Body of pancreas (tissue), 4 donors: ENCODE measurements around the gene ARHGEF3. TPM values are rescaled to one million over a fixed set of nuclear protein-coding genes. Genes with fewer than 3 reads are reported as not detected.

ENCODE experiments used
- ATAC-seq: fragments of 150-250 bp; one replicate; pipeline ENCODE4 v1.9.1; 2016
- DNase-seq, 4 donors: peaks; one replicate each; pipeline ENCODE4 v3.0.0-alpha.2; 2019
- H3K27ac ChIP-seq, 4 donors: fragments of 200-600 bp; sonication (generic); 1 replicate in 3 of 4; 2 replicates in 1 of 4; pipeline versions ENCODE4 v1.5.1 to v1.6.1; 2016 to 2019; ENCODE audit warnings: mild to moderate bottlenecking in 1 of 4, mixed read lengths in 1 of 4, moderate library complexity in 1 of 4
- H3K27me3 ChIP-seq, 2 donors: fragments of 200-600 bp; sonication (generic); one replicate each; pipeline ENCODE4 v1.6.0; 2016; ENCODE audit warnings: mild to moderate bottlenecking in 1 of 2
- H3K36me3 ChIP-seq, 2 donors: fragments of 200-600 bp; sonication (generic); replicated peaks in 1 of 2; 2 replicates each; pipeline ENCODE4 v1.5.1; 2016; ENCODE audit warnings: low read depth in 2 of 2; ENCODE audit not compliant: insufficient read depth in 1 of 2
- H3K4me1 ChIP-seq: fragments of 200-600 bp; sonication (generic); one replicate; pipeline ENCODE4 v1.6.0; 2016
- H3K4me3 ChIP-seq, 2 donors: fragments of 200-600 bp; sonication (generic); 1 replicate in 1 of 2; 2 replicates in 1 of 2; pipeline ENCODE4 v1.5.1; 2016 to 2019
- H3K9me3 ChIP-seq, 3 donors: fragments of 200-600 bp; sonication (generic); 1 replicate in 2 of 3; 2 replicates in 1 of 3; pipeline ENCODE4 v1.5.1; 2016
- POLR2A ChIP-seq, 3 donors: fragments of 450-650 bp; IDR thresholded peaks; one replicate each; pipeline ENCODE4 v1.6.1; 2016; ENCODE audit warnings: antibody characterized with exemption in 3 of 3, mild to moderate bottlenecking in 2 of 3
- WGBS, 2 donors: methylation state at CpG; one replicate each; pipeline ENCODE4 v1.1.5; 2017; 5-methylcytosine and 5-hydroxymethylcytosine counted together
- intact Hi-C: fragments of 100-400 bp; cut with DNase I; formaldehyde crosslinking; loops from one replicate; pipeline ENCODE4 v1.15.1; 2023
- total RNA-seq, 2 donors: library from RNA; depleted of rRNA; stranded (reverse); fragments of >200 nt; gene quantifications; one replicate each; pipeline ENCODE4 v1.1.0, GENCODE V29; 2016
- TF ChIP-seq, protein P1 (sequence below), 7 experiments: fragments of 450-650 bp in 4 of 7; fragments of 200-600 bp in 3 of 7; sonication (generic) in 3 of 7; IDR thresholded peaks; one replicate each; pipeline ENCODE4 v1.5.1; 2016 to 2019; ENCODE audit warnings: antibody characterized with exemption in 7 of 7

ARHGEF3 gene
- total RNA-seq, 2 donors from 2014 or later = 27.4 to 38.7 TPM

DNA sequence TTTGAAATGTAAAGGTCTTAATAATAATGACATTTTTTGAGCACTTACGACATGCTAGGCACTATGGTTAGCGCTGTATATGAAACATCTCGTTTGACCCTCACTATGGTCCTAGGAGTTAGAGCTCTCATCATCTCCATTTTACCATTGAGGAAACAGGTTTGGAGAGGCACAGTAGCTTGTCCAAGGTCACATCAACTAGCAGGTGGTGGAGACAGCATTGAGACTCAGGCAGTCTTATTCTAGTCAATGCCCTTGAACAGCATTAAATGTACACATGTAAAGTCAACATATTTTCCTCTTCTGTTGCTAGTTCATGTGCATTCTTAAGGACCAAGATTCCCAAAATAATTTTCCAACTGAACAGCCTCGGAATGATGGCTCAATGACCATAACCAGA is 4.8 kb downstream of the ARHGEF3 start:
- 49% methylated on average over 4 of the region's 4 CpGs for WGBS, 2 donors
- intact Hi-C loops = no loop called here
- Histone ChIP-seq H3K27ac (peak overlapping the region; percentile 50 to 85 (median 72)), H3K9me3 (no peaks in the 10 kb centered on the region), H3K27me3 (no peaks in the 10 kb centered on the region), H3K36me3 (no peaks in the 10 kb centered on the region), H3K4me1 (peaks cover 55% of the 10 kb centered on the region), H3K4me3 (no peak overlapping the region)
- DNase-seq (peak; percentile 38 to 67 (median 59)), ATAC-seq (peak; percentile 22)
- TF ChIP-seq, protein P1, sequence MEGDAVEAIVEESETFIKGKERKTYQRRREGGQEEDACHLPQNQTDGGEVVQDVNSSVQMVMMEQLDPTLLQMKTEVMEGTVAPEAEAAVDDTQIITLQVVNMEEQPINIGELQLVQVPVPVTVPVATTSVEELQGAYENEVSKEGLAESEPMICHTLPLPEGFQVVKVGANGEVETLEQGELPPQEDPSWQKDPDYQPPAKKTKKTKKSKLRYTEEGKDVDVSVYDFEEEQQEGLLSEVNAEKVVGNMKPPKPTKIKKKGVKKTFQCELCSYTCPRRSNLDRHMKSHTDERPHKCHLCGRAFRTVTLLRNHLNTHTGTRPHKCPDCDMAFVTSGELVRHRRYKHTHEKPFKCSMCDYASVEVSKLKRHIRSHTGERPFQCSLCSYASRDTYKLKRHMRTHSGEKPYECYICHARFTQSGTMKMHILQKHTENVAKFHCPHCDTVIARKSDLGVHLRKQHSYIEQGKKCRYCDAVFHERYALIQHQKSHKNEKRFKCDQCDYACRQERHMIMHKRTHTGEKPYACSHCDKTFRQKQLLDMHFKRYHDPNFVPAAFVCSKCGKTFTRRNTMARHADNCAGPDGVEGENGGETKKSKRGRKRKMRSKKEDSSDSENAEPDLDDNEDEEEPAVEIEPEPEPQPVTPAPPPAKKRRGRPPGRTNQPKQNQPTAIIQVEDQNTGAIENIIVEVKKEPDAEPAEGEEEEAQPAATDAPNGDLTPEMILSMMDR (IDR thresholded peaks at IDR 0.05) = no peak
- TF ChIP-seq POLR2A (IDR thresholded peaks at IDR 0.05) = no peak

DNA sequence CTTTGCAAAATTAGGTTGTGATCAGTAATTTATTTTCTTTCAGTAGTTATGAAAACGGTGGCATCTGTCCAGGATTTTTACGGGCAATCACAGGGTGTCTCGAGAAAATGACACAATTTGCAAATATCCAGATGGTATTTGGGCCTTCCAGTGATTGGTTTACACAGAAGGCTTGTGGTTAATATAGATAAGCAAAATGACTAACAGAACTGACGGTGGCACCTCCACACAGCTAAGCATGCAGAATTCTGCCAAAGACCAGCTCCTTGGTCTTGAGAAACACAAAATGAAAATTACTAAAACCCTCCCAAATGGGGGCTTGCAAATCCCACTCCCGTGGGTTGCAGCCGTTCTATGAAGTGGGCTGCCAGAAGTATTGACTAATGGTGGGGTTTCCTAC is 5.5 kb downstream of the ARHGEF3 start:
- Histone ChIP-seq H3K27ac (peak overlapping the region; percentile 50 to 85 (median 72)), H3K4me1 (peaks cover 63% of the 10 kb centered on the region)
- intact Hi-C loops = no loop called here

DNA sequence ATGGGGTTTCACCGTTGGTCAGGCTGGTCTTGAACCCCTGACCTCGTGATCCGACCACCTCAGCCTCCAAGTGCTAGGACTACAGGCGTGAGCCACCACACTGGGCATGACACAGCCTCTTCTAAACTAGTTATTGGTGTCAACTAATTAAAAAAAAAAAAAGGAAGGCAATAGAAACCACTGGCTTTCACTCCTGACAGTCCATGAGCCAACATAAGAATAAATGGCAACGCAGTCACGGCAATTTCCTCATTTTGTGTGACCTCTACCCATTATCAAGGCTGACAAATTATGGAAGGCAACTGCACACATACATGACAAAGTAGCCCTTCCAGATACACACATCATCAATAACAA is 5.9 kb downstream of the ARHGEF3 start:
- ATAC-seq = peak; percentile 10
- peak overlapping the region; percentile 50 to 85 (median 72) for H3K27ac ChIP-seq
- TF ChIP-seq, protein P1 (IDR thresholded peaks at IDR 0.05) = no peak
- TF ChIP-seq POLR2A (IDR thresholded peaks at IDR 0.05) = no peak
- H3K9me3 ChIP-seq = no peaks in the 10 kb centered on the region
- H3K4me1 ChIP-seq = peaks cover 67% of the 10 kb centered on the region
- WGBS, 2 donors = 43 to 49% methylated on average over 6 of the region's 6 CpGs
- H3K27me3 ChIP-seq = no peaks in the 10 kb centered on the region
- H3K36me3 ChIP-seq = no peaks in the 10 kb centered on the region
- no peak for DNase-seq
- intact Hi-C loops = no loop called here
- H3K4me3 ChIP-seq = no peak overlapping the region

More for the DNA sequence above, 5.5 kb downstream of the ARHGEF3 start:
- no peak overlapping the region for H3K4me3 ChIP-seq
- 23 to 25% methylated on average over 6 of the region's 6 CpGs for WGBS, 2 donors
- no peaks in the 10 kb centered on the region for H3K36me3 ChIP-seq
- H3K9me3 ChIP-seq = no peaks in the 10 kb centered on the region
- TF ChIP-seq, protein P1 (IDR thresholded peaks at IDR 0.05) = no peak
- TF ChIP-seq POLR2A (IDR thresholded peaks at IDR 0.05) = peak in 1 of 3 donors; percentile 4
- H3K27me3 ChIP-seq = no peaks in the 10 kb centered on the region
- ATAC-seq (peak; percentile 53), DNase-seq (peak in 2 of 4 donors; percentile 38 to 57)

- WGBS, 2 donors = 54 to 62% methylated on average over 7 of the region's 7 CpGs
- TF ChIP-seq POLR2A (IDR thresholded peaks at IDR 0.05) = no peak
- TF ChIP-seq, protein P1 (IDR thresholded peaks at IDR 0.05) = no peak
- H3K27ac ChIP-seq = peak overlapping the region; percentile 50 to 85 (median 72)
- DNase-seq (peak in 1 of 4 donors; percentile 56), ATAC-seq (no peak)
- H3K4me1 ChIP-seq = peaks cover 73% of the 10 kb centered on the region
- H3K4me3 ChIP-seq = no peak overlapping the region
- no peaks in the 10 kb centered on the region for H3K27me3 ChIP-seq
- intact Hi-C loops = no loop called here
- H3K9me3 ChIP-seq = no peaks in the 10 kb centered on the region
- H3K36me3 ChIP-seq = no peaks in the 10 kb centered on the region
Observed at GRCh38 chr3:56795097-56795828, 6.5 kb downstream of the ARHGEF3 start.

DNA sequence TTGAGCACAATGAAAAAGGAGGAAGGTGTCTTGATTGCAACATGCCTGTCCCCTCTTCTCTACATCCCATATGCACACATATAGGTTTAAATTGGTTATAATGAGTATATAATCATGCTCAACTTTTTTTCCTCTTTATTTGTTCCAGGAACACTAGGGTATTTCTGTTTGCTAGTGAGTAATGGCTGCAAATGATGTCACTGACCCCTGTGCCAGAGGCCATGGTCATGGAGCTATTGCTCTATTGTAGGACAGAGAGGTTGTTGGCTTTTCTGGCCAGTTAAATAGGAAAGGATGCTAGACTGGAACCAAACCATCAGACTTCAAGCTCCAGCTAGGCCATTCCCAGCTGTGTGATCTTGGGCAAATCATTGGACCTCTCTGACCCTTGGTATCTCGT is 9.6 kb downstream of the ARHGEF3 start:
- intact Hi-C loops = no loop called here
- ATAC-seq = no peak

More for the DNA sequence above, 9.6 kb downstream of the ARHGEF3 start:
- WGBS, 2 donors = 67 to 75% methylated on average over 1 of the region's 1 CpG
- Histone ChIP-seq H3K27ac (peak overlapping the region in 2 of 4 donors; percentile 57 to 85), H3K36me3 (no peaks in the 10 kb centered on the region), H3K4me3 (no peak overlapping the region), H3K9me3 (no peaks in the 10 kb centered on the region), H3K27me3 (no peaks in the 10 kb centered on the region), H3K4me1 (peaks cover 84% of the 10 kb centered on the region)
- TF ChIP-seq, protein P1 (IDR thresholded peaks at IDR 0.05) = no peak
- TF ChIP-seq POLR2A (IDR thresholded peaks at IDR 0.05) = no peak
- peak in 3 of 4 donors; percentile 38 to 52 (median 50) for DNase-seq
